ENCODE measurements around the gene TMEM129.

TMEM129 gene

GRCh38 chr4:1745165-1745564 is 24.0 kb upstream of the TMEM129 start:
- no peak overlapping the region for H3K4me3 ChIP-seq (ENCODE audit: low read length)
- no peak for DNase-seq (ENCODE audit: low read depth)
- no peak for TF ChIP-seq CTCF (conservative IDR thresholded peaks at IDR 0.05; ENCODE audit: low read depth, low read length)

GRCh38 chr4:1744552-1744951 is 23.4 kb upstream of the TMEM129 start:
- no peak for DNase-seq (ENCODE audit: low read depth)
- TF ChIP-seq CTCF (conservative IDR thresholded peaks at IDR 0.05; ENCODE audit: low read depth, low read length): no peak
- no peak overlapping the region for H3K4me3 ChIP-seq (ENCODE audit: low read length)

- no peak for DNase-seq (ENCODE audit: low read depth)
- no peak for TF ChIP-seq CTCF (conservative IDR thresholded peaks at IDR 0.05; ENCODE audit: low read depth, low read length)
- no peak overlapping the region for H3K4me3 ChIP-seq (ENCODE audit: low read length)
Measured at GRCh38 chr4:1743975-1744374, 22.9 kb upstream of the TMEM129 start.

GRCh38 chr4:1743551-1743950 is 22.4 kb upstream of the TMEM129 start:
- H3K4me3 ChIP-seq (ENCODE audit: low read length): no peak overlapping the region
- no peak for DNase-seq (ENCODE audit: low read depth)
- TF ChIP-seq CTCF (conservative IDR thresholded peaks at IDR 0.05; ENCODE audit: low read depth, low read length): no peak

- TF ChIP-seq CTCF (conservative IDR thresholded peaks at IDR 0.05; ENCODE audit: low read depth, low read length): no peak
- no peak overlapping the region for H3K4me3 ChIP-seq (ENCODE audit: low read length)
- no peak for DNase-seq (ENCODE audit: low read depth)
Measured at GRCh38 chr4:1741208-1741607, 20.1 kb upstream of the TMEM129 start.

GRCh38 chr4:1740021-1740545 is 19.0 kb upstream of the TMEM129 start:
- TF ChIP-seq CTCF (conservative IDR thresholded peaks at IDR 0.05; ENCODE audit: low read depth, low read length): no peak
- no peak overlapping the region for H3K4me3 ChIP-seq (ENCODE audit: low read length)
- no peak for DNase-seq (ENCODE audit: low read depth)

- no peak overlapping the region for H3K4me3 ChIP-seq (ENCODE audit: low read length)
- no peak for TF ChIP-seq CTCF (conservative IDR thresholded peaks at IDR 0.05; ENCODE audit: low read depth, low read length)
Measured at GRCh38 chr4:1739358-1739757, 18.2 kb upstream of the TMEM129 start.

More at GRCh38 chr4:1739358-1739757, 18.2 kb upstream of the TMEM129 start:
- no peak for DNase-seq (ENCODE audit: low read depth)
